ENCODE measurements around the gene OR10V1.
"Not testable (repeated sequence)": the region's sequence is repeated elsewhere in the genome, so short reads cannot be mapped to it uniquely, and the experiment has no call there.

The OR10V1 gene

GRCh38 chr11:59710136-59710847 is 3.4 kb downstream of the OR10V1 start:
- no peak for DNase-seq (ENCODE audit: low read depth in 2 of 2)

- no peak for DNase-seq (ENCODE audit: low read depth in 2 of 2)
Observed at GRCh38 chr11:59708537-59708936, 5.1 kb downstream of the OR10V1 start.

- DNase-seq (ENCODE audit: low read depth in 2 of 2): no peak
Observed at GRCh38 chr11:59707371-59707770, 6.3 kb downstream of the OR10V1 start.

- no peak for DNase-seq (ENCODE audit: low read depth in 2 of 2)
Observed at GRCh38 chr11:59706518-59707285, 6.9 kb downstream of the OR10V1 start.

GRCh38 chr11:59705294-59705693 is 8.4 kb downstream of the OR10V1 start:
- no peak for DNase-seq (ENCODE audit: low read depth in 2 of 2)

- not testable (repeated sequence) for DNase-seq (ENCODE audit: low read depth in 2 of 2)
Observed at GRCh38 chr11:59703515-59703914, 10.1 kb downstream of the OR10V1 start.

GRCh38 chr11:59700157-59700556 is 13.5 kb downstream of the OR10V1 start:
- DNase-seq (ENCODE audit: low read depth in 2 of 2): not testable (repeated sequence)

GRCh38 chr11:59698506-59698905 is 15.1 kb downstream of the OR10V1 start:
- no peak for DNase-seq (ENCODE audit: low read depth in 2 of 2)

GRCh38 chr11:59692915-59693314 is 20.7 kb downstream of the OR10V1 start:
- no peak for DNase-seq (ENCODE audit: low read depth in 2 of 2)

- DNase-seq (ENCODE audit: low read depth in 2 of 2): no peak
Observed at GRCh38 chr11:59691156-59691555, 22.5 kb downstream of the OR10V1 start.

GRCh38 chr11:59689015-59689414 is 24.6 kb downstream of the OR10V1 start:
- no peak for DNase-seq (ENCODE audit: low read depth in 2 of 2)

- DNase-seq (ENCODE audit: low read depth in 2 of 2): not testable (repeated sequence)
Observed at GRCh38 chr11:59681260-59681725, 32.4 kb downstream of the OR10V1 start.

GRCh38 chr11:59680287-59681154 is 33.1 kb downstream of the OR10V1 start:
- peak; percentile 24 to 38 for DNase-seq (ENCODE audit: low read depth in 2 of 2)

- DNase-seq (ENCODE audit: low read depth in 2 of 2): no peak
Observed at GRCh38 chr11:59679347-59679746, 34.3 kb downstream of the OR10V1 start.

GRCh38 chr11:59678813-59679165 is 34.9 kb downstream of the OR10V1 start:
- no peak for DNase-seq (ENCODE audit: low read depth in 2 of 2)

GRCh38 chr11:59678118-59678812 is 35.4 kb downstream of the OR10V1 start:
- DNase-seq (ENCODE audit: low read depth in 2 of 2): no peak

GRCh38 chr11:59676205-59676604 is 37.4 kb downstream of the OR10V1 start:
- DNase-seq (ENCODE audit: low read depth in 2 of 2): no peak

GRCh38 chr11:59674291-59674690 is 39.4 kb downstream of the OR10V1 start:
- DNase-seq (ENCODE audit: low read depth in 2 of 2): no peak

- DNase-seq (ENCODE audit: low read depth in 2 of 2): no peak
Observed at GRCh38 chr11:59673291-59673690, 40.4 kb downstream of the OR10V1 start.

- no peak for DNase-seq (ENCODE audit: low read depth in 2 of 2)
Observed at GRCh38 chr11:59671471-59671870, 42.2 kb downstream of the OR10V1 start.

- DNase-seq (ENCODE audit: low read depth in 2 of 2): no peak
Observed at GRCh38 chr11:59669611-59670009, 44.0 kb downstream of the OR10V1 start.
